Fibroblast of lung (primary cell): ENCODE measurements around the gene MRPS21. TPM values are rescaled to one million over a fixed set of nuclear protein-coding genes. Genes with fewer than 3 reads are reported as not detected.

Experiments used
- DNase-seq, 2 donors: peaks; one replicate each; pipeline versions ENCODE4 v3.0.0 to v3.0.0-alpha.2; 2010; ENCODE audit warnings: low read depth in 2 of 2
- H2AFZ ChIP-seq: 2 replicates; pipeline ENCODE4 v1.5.1; 2012; ENCODE audit warnings: low read length, control low read depth, inconsistent platforms
- H3K27ac ChIP-seq: 2 replicates; pipeline ENCODE4 v1.5.1; 2011; ENCODE audit warnings: low read length, control low read depth; ENCODE audit not compliant: insufficient read depth
- H3K27me3 ChIP-seq: 2 replicates; pipeline ENCODE4 v1.5.1; 2011; ENCODE audit warnings: mild to moderate bottlenecking, low read length; ENCODE audit not compliant: control insufficient read depth, insufficient read depth
- H3K36me3 ChIP-seq: 2 replicates; pipeline ENCODE4 v1.5.1; 2011; ENCODE audit warnings: low read length; ENCODE audit not compliant: control insufficient read depth, insufficient read depth
- H3K4me1 ChIP-seq: 2 replicates; pipeline ENCODE4 v1.5.1; 2011; ENCODE audit warnings: low read length; ENCODE audit not compliant: control insufficient read depth, insufficient read depth; ENCODE audit errors: extremely low read depth
- H3K4me2 ChIP-seq: 2 replicates; pipeline ENCODE4 v1.5.1; 2011; ENCODE audit warnings: low read length, control low read depth; ENCODE audit not compliant: insufficient read depth; ENCODE audit errors: extremely low read depth
- H3K4me3 ChIP-seq, 4 experiments: fragments of 200-600 bp in 1 of 4; sonication (generic) in 1 of 4; replicated peaks in 1 of 4; 2 replicates each; pipeline ENCODE4 v1.5.1; 2011 to 2016; ENCODE audit warnings: low read length in 4 of 4, low read depth in 3 of 4, mild to moderate bottlenecking in 3 of 4, control low read depth in 2 of 4, inconsistent platforms in 1 of 4, mixed read lengths in 1 of 4; ENCODE audit not compliant: insufficient read depth in 1 of 4; ENCODE audit errors: control extremely low read depth in 1 of 4
- H3K79me2 ChIP-seq: 2 replicates; pipeline ENCODE4 v1.5.1; 2012; ENCODE audit warnings: mild to moderate bottlenecking, low read length, inconsistent platforms; ENCODE audit not compliant: control insufficient read depth, insufficient read depth
- H3K9ac ChIP-seq: 2 replicates; pipeline ENCODE4 v1.5.1; 2011; ENCODE audit warnings: mild to moderate bottlenecking, low read length, control low read depth; ENCODE audit not compliant: insufficient read depth
- H3K9me3 ChIP-seq: 2 replicates; pipeline ENCODE4 v1.5.1; 2012; ENCODE audit warnings: low read depth, low read length; ENCODE audit not compliant: control insufficient read depth, insufficient read depth
- H4K20me1 ChIP-seq: 2 replicates; pipeline ENCODE4 v1.5.1; 2011; ENCODE audit warnings: low read length; ENCODE audit not compliant: control insufficient read depth, insufficient read depth; ENCODE audit errors: extremely low read depth
- CTCF ChIP-seq, 2 donors: IDR thresholded peaks in 1 of 2; conservative IDR thresholded peaks in 1 of 2; 1 replicate in 1 of 2; 2 replicates in 1 of 2; pipeline ENCODE4 v1.5.1; 2011 to 2012; ENCODE audit warnings: low read length in 2 of 2, control low read depth in 1 of 2, inconsistent platforms in 1 of 2, low read depth in 1 of 2, mild to moderate bottlenecking in 1 of 2
- EZH2 ChIP-seq: IDR thresholded peaks from 2 replicates; pipeline ENCODE4 v1.5.1; 2012; ENCODE audit warnings: low read length, control low read depth, mild to moderate bottlenecking; ENCODE audit errors: missing control alignments
- polyA plus RNA-seq, 2 donors: library from polyadenylated mRNA; depleted of rRNA in 1 of 2; stranded (reverse) in 1 of 2; unstranded in 1 of 2; fragments of >200 nt; gene quantifications; 2 replicates each; pipeline ENCODE4 v1.2.1, GENCODE V29; 2011 to 2012; ENCODE audit warnings: missing spikeins in 1 of 2
- total RNA-seq: library from RNA; depleted of rRNA; stranded (reverse); fragments of >200 nt; gene quantifications from 2 replicates; pipeline ENCODE4 v1.2.1, GENCODE V29; 2014

Gene MRPS21
- total and polyA plus RNA-seq, 2 donors (not counting 1 experiment from before 2014, with no cell fraction given), result 54.7 to 74.1 TPM

- no peak for TF ChIP-seq CTCF (conservative IDR thresholded peaks at IDR 0.05 in 1 of 2, IDR thresholded peaks at IDR 0.05 in 1 of 2; ENCODE audit: low read depth in 1 of 2, low read length in 2 of 2)
- TF ChIP-seq EZH2, result no peak
- Histone ChIP-seq H2AFZ (no peak overlapping the region), H3K4me2 (no peak overlapping the region), H3K4me1 (no peaks in the 10 kb centered on the region), H3K9ac (no peak overlapping the region), H3K27me3 (no peaks in the 10 kb centered on the region), H3K27ac (no peak overlapping the region), H3K4me3 (no peak overlapping the region), H3K9me3 (no peaks in the 10 kb centered on the region), H3K36me3 (peaks cover 13% of the 10 kb centered on the region), H3K79me2 (no peaks in the 10 kb centered on the region), H4K20me1 (no peaks in the 10 kb centered on the region)
- DNase-seq, result no peak
Observed at GRCh38 chr1:150332651-150333290, 39.1 kb downstream of the MRPS21 start.

- Histone ChIP-seq H3K36me3 (peaks cover 13% of the 10 kb centered on the region), H3K4me3 (no peak overlapping the region), H2AFZ (no peak overlapping the region), H3K9ac (no peak overlapping the region), H3K9me3 (no peaks in the 10 kb centered on the region), H4K20me1 (no peaks in the 10 kb centered on the region), H3K27me3 (no peaks in the 10 kb centered on the region), H3K4me1 (no peaks in the 10 kb centered on the region), H3K79me2 (no peaks in the 10 kb centered on the region), H3K4me2 (no peak overlapping the region), H3K27ac (no peak overlapping the region)
- TF ChIP-seq EZH2, result no peak
- no peak for TF ChIP-seq CTCF (conservative IDR thresholded peaks at IDR 0.05 in 1 of 2, IDR thresholded peaks at IDR 0.05 in 1 of 2; ENCODE audit: low read depth in 1 of 2, low read length in 2 of 2)
- DNase-seq, result no peak
Observed at GRCh38 chr1:150346316-150346715, 52.7 kb downstream of the MRPS21 start.

- no peak overlapping the region for H3K9ac ChIP-seq
- no peak for TF ChIP-seq EZH2
- TF ChIP-seq CTCF (conservative IDR thresholded peaks at IDR 0.05 in 1 of 2, IDR thresholded peaks at IDR 0.05 in 1 of 2; ENCODE audit: low read depth in 1 of 2, low read length in 2 of 2), result no peak
- H3K36me3 ChIP-seq, result no peaks in the 10 kb centered on the region
- no peak for DNase-seq
- no peaks in the 10 kb centered on the region for H3K4me1 ChIP-seq
- no peaks in the 10 kb centered on the region for H3K79me2 ChIP-seq
- H3K9me3 ChIP-seq, result no peaks in the 10 kb centered on the region
- no peak overlapping the region for H3K27ac ChIP-seq
- no peaks in the 10 kb centered on the region for H3K27me3 ChIP-seq
- H3K4me3 ChIP-seq, result no peak overlapping the region
- H4K20me1 ChIP-seq, result no peaks in the 10 kb centered on the region
- H2AFZ ChIP-seq, result no peak overlapping the region
- no peak overlapping the region for H3K4me2 ChIP-seq
Observed at GRCh38 chr1:150352866-150353265, 59.2 kb downstream of the MRPS21 start.

Other genes starting within 250 kb of the MRPS21 start
- gene VPS45, start 226.1 kb upstream of the MRPS21 start, total RNA-seq, result 30.6 and 42.6 TPM in 2 replicates
- 43.2 and 50.0 TPM in 2 replicates for gene VPS45, start 226.1 kb upstream of the MRPS21 start, polyA plus RNA-seq
- 55.0 and 65.6 TPM in 2 replicates for gene PLEKHO1, start 143.9 kb upstream of the MRPS21 start, total RNA-seq
- 35.1 and 48.3 TPM in 2 replicates for gene PLEKHO1, start 143.9 kb upstream of the MRPS21 start, polyA plus RNA-seq
- 17.5 and 24.6 TPM in 2 replicates for gene ANP32E, start 57.7 kb upstream of the MRPS21 start, total RNA-seq
- gene ANP32E, start 57.7 kb upstream of the MRPS21 start, polyA plus RNA-seq, result 22.4 and 29.2 TPM in 2 replicates
- not detected in 2 replicates for gene CA14, start 36.1 kb upstream of the MRPS21 start, total RNA-seq
- 0.08 TPM in 1 of 2 replicates, not detected in the other for gene CA14, start 36.1 kb upstream of the MRPS21 start, polyA plus RNA-seq
- 81.4 and 84.7 TPM in 2 replicates for gene APH1A, start 24.8 kb upstream of the MRPS21 start, total RNA-seq
- gene APH1A, start 24.8 kb upstream of the MRPS21 start, polyA plus RNA-seq, result 125 and 136 TPM in 2 replicates
- 32.0 and 36.5 TPM in 2 replicates for gene C1orf54, start 21.1 kb upstream of the MRPS21 start, total RNA-seq
- 16.3 and 42.8 TPM in 2 replicates for gene C1orf54, start 21.1 kb upstream of the MRPS21 start, polyA plus RNA-seq
- gene CIART, start 11.3 kb upstream of the MRPS21 start, total RNA-seq, result 5.1 and 10.4 TPM in 2 replicates
- gene CIART, start 11.3 kb upstream of the MRPS21 start, polyA plus RNA-seq, result 15.3 and 15.4 TPM in 2 replicates
- 32.6 and 37.0 TPM in 2 replicates for gene PRPF3, start 27.7 kb downstream of the MRPS21 start, total RNA-seq
- gene PRPF3, start 27.7 kb downstream of the MRPS21 start, polyA plus RNA-seq, result 25.6 and 28.8 TPM in 2 replicates
- gene RPRD2, start 70.3 kb downstream of the MRPS21 start, total RNA-seq, result 6.7 and 12.1 TPM in 2 replicates
- gene RPRD2, start 70.3 kb downstream of the MRPS21 start, polyA plus RNA-seq, result 13.4 and 16.7 TPM in 2 replicates
- gene TARS2, start 193.6 kb downstream of the MRPS21 start, total RNA-seq, result 17.3 and 27.7 TPM in 2 replicates
- gene TARS2, start 193.6 kb downstream of the MRPS21 start, polyA plus RNA-seq, result 7.4 and 13.3 TPM in 2 replicates
- 7.7 and 25.1 TPM in 2 replicates for gene ECM1, start 214.2 kb downstream of the MRPS21 start, total RNA-seq
- gene ECM1, start 214.2 kb downstream of the MRPS21 start, polyA plus RNA-seq, result 108 and 137 TPM in 2 replicates
- gene FALEC, start 221.9 kb downstream of the MRPS21 start, total RNA-seq, result 0.83 and 1.0 TPM in 2 replicates
- 0.15 TPM in 1 of 2 replicates, not detected in the other for gene FALEC, start 221.9 kb downstream of the MRPS21 start, polyA plus RNA-seq